Measurements from ENCODE around the gene FUBP1. TPM values are rescaled to one million over a fixed set of nuclear protein-coding genes. Genes with fewer than 3 reads are reported as not detected.
A peak's percentile ranks its signal among the peaks of the same experiment; 100 is the strongest.
"Not testable (repeated sequence)": the region's sequence is repeated elsewhere in the genome, so short reads cannot be mapped to it uniquely, and the experiment has no call there.

The FUBP1 gene, protein sequence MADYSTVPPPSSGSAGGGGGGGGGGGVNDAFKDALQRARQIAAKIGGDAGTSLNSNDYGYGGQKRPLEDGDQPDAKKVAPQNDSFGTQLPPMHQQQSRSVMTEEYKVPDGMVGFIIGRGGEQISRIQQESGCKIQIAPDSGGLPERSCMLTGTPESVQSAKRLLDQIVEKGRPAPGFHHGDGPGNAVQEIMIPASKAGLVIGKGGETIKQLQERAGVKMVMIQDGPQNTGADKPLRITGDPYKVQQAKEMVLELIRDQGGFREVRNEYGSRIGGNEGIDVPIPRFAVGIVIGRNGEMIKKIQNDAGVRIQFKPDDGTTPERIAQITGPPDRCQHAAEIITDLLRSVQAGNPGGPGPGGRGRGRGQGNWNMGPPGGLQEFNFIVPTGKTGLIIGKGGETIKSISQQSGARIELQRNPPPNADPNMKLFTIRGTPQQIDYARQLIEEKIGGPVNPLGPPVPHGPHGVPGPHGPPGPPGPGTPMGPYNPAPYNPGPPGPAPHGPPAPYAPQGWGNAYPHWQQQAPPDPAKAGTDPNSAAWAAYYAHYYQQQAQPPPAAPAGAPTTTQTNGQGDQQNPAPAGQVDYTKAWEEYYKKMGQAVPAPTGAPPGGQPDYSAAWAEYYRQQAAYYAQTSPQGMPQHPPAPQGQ
- 10 to 100 TPM; 45.8 to 49.3 TPM for total RNA-seq

DNA sequence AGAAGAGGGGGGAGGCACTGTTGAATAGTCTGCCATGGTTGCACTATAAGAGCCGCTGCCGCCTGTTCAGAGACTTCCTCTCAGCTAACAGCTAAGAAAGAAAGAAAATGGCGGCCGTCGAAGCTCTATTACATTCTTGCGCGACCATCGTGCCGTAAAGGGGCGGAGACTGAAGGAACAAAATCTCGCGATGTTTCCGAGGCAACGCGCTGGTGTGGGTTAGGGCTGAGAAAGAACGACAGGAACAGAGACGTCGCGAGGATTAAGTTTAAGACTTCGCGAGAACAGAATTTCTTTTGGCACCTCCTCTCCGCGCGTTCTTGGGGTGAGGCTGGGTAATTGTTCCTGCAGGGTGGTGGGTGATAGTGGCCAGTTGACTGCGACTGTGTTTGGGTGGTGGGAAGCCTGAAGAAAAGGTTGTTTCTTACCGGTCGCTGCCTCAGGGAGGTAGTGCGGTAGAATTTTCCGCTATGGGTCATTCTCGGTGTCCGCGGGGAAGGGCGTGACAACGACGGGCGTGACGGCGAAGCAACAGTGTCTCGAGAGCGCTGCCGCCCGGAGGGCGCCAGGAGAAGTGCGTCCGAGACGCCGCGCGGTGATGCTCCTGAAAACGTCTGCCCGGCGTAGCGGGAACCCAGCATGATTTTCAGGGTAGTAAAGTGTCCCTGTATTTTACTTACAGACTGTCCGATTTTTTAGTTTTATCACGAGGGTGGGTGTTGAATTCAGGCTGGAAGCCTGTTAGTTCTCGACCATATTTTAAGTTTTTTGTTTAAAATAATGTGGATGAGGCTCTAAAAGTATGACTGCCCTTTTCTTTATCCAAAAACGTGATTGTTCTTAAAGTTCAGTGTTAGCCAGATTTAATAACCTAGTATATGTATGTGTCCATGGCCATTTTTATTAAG, at the start of gene FUBP1:
Gene FUBP1, minus strand, starts transcription at position 104 of the 908 bp plus-strand sequence. Its CDS starts 68 bp downstream, at position 36.
- Histone ChIP-seq H3K27ac (peak within 1 kb of the TSS; percentile 91 to 97), H3K4me3 (peak within 1 kb of the TSS; percentile 61 to 85), H3K9me3 (no peaks in the 10 kb centered on the region), H3K36me3 (peaks cover 3% of the 10 kb centered on the region), H3K27me3 (no peaks in the 10 kb centered on the region), H3K4me1 (peaks cover 0 to 51% of the 10 kb centered on the region in 2 donors)
- DNase-seq (ENCODE audit: low spot score), result peak; percentile 98
- TF ChIP-seq, protein P1, sequence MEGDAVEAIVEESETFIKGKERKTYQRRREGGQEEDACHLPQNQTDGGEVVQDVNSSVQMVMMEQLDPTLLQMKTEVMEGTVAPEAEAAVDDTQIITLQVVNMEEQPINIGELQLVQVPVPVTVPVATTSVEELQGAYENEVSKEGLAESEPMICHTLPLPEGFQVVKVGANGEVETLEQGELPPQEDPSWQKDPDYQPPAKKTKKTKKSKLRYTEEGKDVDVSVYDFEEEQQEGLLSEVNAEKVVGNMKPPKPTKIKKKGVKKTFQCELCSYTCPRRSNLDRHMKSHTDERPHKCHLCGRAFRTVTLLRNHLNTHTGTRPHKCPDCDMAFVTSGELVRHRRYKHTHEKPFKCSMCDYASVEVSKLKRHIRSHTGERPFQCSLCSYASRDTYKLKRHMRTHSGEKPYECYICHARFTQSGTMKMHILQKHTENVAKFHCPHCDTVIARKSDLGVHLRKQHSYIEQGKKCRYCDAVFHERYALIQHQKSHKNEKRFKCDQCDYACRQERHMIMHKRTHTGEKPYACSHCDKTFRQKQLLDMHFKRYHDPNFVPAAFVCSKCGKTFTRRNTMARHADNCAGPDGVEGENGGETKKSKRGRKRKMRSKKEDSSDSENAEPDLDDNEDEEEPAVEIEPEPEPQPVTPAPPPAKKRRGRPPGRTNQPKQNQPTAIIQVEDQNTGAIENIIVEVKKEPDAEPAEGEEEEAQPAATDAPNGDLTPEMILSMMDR (IDR thresholded peaks at IDR 0.05), result peak; percentile 54 to 73

DNA sequence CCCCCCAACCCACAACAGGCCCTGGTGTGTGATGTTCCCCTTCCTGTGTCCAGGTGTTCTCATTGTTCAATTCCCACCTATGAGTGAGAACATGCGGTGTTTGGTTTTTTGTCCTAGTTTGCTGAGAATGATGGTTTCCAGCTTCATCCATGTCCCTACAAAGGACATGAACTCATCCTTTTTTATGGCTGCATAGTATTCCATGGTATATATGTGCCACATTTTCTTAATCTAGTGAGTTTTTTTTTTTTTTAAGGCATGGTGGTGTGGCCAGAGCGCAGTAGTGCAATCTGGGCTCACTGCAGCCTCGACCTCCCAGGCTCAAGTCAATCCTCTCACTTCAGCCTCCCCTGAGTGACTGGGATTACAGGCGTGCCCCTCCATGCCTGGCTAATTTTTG, 42.3 kb upstream of the FUBP1 start:
- not testable (repeated sequence) for DNase-seq (ENCODE audit: low spot score); H3K9me3 ChIP-seq; H3K4me3 ChIP-seq; H3K27me3 ChIP-seq; H3K27ac ChIP-seq; H3K4me1 ChIP-seq
- H3K36me3 ChIP-seq, result peaks cover 16% of the 10 kb centered on the region

DNA sequence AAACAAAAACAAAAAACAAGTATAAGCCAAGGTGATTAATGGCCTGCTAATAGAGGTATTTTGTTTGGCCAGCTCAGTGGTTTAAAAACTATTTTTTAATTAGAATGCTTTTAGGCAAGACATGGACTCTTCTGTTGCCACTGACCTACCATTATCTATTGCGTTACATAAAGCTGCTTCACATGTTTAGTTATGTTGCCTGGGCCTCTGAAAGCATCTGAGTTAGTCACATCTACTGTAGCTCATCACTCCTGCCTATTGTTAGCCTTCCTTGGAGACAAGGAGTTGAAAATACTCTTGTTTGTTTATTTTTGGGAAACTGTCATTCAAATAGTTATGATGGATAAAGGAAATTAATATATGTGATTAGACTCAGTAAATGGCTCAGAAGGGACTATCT, 40.2 kb upstream of the FUBP1 start:
- no peaks in the 10 kb centered on the region for H3K9me3 ChIP-seq
- peaks cover 0 to 3% of the 10 kb centered on the region in 2 donors for H3K4me1 ChIP-seq
- TF ChIP-seq, protein P1 (IDR thresholded peaks at IDR 0.05), result no peak
- H3K36me3 ChIP-seq, result peaks cover 31% of the 10 kb centered on the region
- H3K27me3 ChIP-seq, result no peaks in the 10 kb centered on the region
- no peak for DNase-seq (ENCODE audit: low spot score)
- no peak overlapping the region for H3K4me3 ChIP-seq
- H3K27ac ChIP-seq, result no peak overlapping the region

DNA sequence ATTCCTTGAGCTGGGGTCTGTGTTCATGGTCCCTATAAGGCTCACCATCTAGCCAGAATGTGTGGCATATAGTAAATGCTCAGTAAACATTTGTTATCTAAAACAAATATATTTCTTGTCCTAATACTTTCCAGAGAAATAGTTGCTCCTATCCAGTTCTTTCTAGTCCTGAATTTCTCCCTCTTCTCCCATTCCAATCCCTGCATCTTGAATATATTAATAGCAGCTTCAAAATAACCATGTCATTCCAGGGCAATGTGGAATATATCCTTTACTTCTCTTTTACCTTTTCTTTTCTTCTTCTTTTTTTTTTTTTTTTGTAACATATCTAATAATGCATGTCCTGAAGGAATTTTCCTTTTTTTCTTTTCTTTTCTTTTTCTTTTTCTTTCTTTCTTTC, 36.3 kb upstream of the FUBP1 start:
- Histone ChIP-seq H3K4me3 (no peak overlapping the region), H3K27ac (no peak overlapping the region), H3K36me3 (peaks cover 40% of the 10 kb centered on the region), H3K4me1 (peaks cover 0 to 14% of the 10 kb centered on the region in 2 donors), H3K9me3 (no peaks in the 10 kb centered on the region), H3K27me3 (no peaks in the 10 kb centered on the region)
- DNase-seq (ENCODE audit: low spot score), result no peak
- TF ChIP-seq, protein P1 (IDR thresholded peaks at IDR 0.05), result no peak

DNA sequence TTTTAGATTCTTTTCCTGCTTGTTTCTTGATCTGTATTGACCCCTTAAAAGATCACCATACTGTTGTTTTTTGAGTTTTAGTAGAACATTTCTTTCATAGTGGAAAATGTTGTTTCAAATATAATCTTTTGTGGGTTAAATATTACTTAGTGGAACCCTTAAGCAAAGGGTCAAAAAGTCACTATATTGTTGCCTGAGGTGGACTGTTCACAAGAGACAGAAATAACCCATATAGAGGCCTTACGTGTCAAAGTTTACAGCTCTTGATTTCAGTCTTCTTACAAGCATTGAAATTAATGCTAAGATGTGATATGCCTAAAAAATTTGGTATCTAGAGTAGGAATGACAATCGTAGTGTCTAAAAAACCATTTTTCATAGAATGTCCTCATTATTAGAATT, 32.2 kb upstream of the FUBP1 start:
- H3K4me3 ChIP-seq, result no peak overlapping the region
- peaks cover 24% of the 10 kb centered on the region for H3K36me3 ChIP-seq
- H3K27me3 ChIP-seq, result no peaks in the 10 kb centered on the region
- DNase-seq (ENCODE audit: low spot score), result no peak
- no peaks in the 10 kb centered on the region for H3K9me3 ChIP-seq
- TF ChIP-seq, protein P1 (IDR thresholded peaks at IDR 0.05), result no peak
- peaks cover 0 to 41% of the 10 kb centered on the region in 2 donors for H3K4me1 ChIP-seq
- peak overlapping the region in 1 of 2 donors; percentile 23 for H3K27ac ChIP-seq
